Neural progenitor cell (in vitro differentiated cells): ENCODE data around the gene FCN3. TPM values are rescaled to one million over a fixed set of nuclear protein-coding genes. Genes with fewer than 3 reads are reported as not detected.

Source experiments
- DNase-seq: peaks from one replicate; pipeline ENCODE4 v3.0.0-alpha.2; 2016; ENCODE audit warnings: low spot score
- H2AFZ ChIP-seq: fragments of 200-600 bp; sonication (generic); replicated peaks from 2 replicates; pipeline ENCODE4 v1.6.1; 2016; ENCODE audit warnings: antibody characterized with exemption
- H3F3A ChIP-seq: fragments of 200-600 bp; sonication (generic); 2 replicates; pipeline ENCODE4 v1.6.1; 2016; ENCODE audit warnings: antibody characterized with exemption, low read depth
- H3K27ac ChIP-seq: fragments of 200-600 bp; sonication (generic); 2 replicates; pipeline ENCODE4 v1.5.1; 2016; ENCODE audit warnings: mild to moderate bottlenecking
- H3K27me3 ChIP-seq: fragments of 200-600 bp; sonication (generic); 2 replicates; pipeline ENCODE4 v1.6.1; 2016; ENCODE audit warnings: mild to moderate bottlenecking, moderate library complexity
- H3K36me3 ChIP-seq: fragments of 200-600 bp; sonication (generic); 2 replicates; pipeline ENCODE4 v1.5.1; 2016
- H3K4me1 ChIP-seq: fragments of 200-600 bp; sonication (generic); 2 replicates; pipeline ENCODE4 v1.6.1; 2016; ENCODE audit warnings: mixed run types
- H3K4me2 ChIP-seq: fragments of 200-600 bp; sonication (generic); 2 replicates; pipeline ENCODE4 v1.6.1; 2016
- H3K4me3 ChIP-seq: fragments of 200-600 bp; sonication (generic); 2 replicates; pipeline ENCODE4 v1.5.1; 2016
- H3K79me2 ChIP-seq: fragments of 200-600 bp; sonication (generic); 2 replicates; pipeline ENCODE4 v1.6.1; 2016; ENCODE audit warnings: low read depth
- H3K9ac ChIP-seq: fragments of 200-600 bp; sonication (generic); 2 replicates; pipeline ENCODE4 v1.6.1; 2016
- H3K9me3 ChIP-seq: fragments of 200-600 bp; sonication (generic); 2 replicates; pipeline ENCODE4 v1.5.1; 2016; ENCODE audit warnings: low read depth
- H4K20me1 ChIP-seq: fragments of 200-600 bp; sonication (generic); 2 replicates; pipeline ENCODE4 v1.6.1; 2016; ENCODE audit warnings: low read depth
- H3K27ac Mint-ChIP-seq: 3 replicates; pipeline ENCODE4 v1.8.0; 2021; ENCODE audit warnings: mixed read lengths
- H3K27me3 Mint-ChIP-seq: 2 replicates; pipeline ENCODE4 v1.8.0; 2022; ENCODE audit warnings: low read depth, mild to moderate bottlenecking, inconsistent platforms, moderate library complexity, mixed read lengths; ENCODE audit not compliant: insufficient read depth
- H3K36me3 Mint-ChIP-seq: 3 replicates; pipeline ENCODE4 v1.8.0; 2021; ENCODE audit warnings: mixed read lengths
- H3K4me1 Mint-ChIP-seq: 3 replicates; pipeline ENCODE4 v1.8.0; 2021; ENCODE audit warnings: mixed read lengths
- H3K4me3 Mint-ChIP-seq: 3 replicates; pipeline ENCODE4 v1.8.0; 2021; ENCODE audit warnings: mild to moderate bottlenecking, moderate library complexity, mixed read lengths
- H3K9me3 Mint-ChIP-seq: 3 replicates; pipeline ENCODE4 v1.8.0; 2020; ENCODE audit warnings: mixed read lengths
- EZH2 ChIP-seq: fragments of 200-600 bp; sonication (generic); IDR thresholded peaks from 2 replicates; pipeline ENCODE4 v1.6.1; 2017; ENCODE audit warnings: antibody characterized with exemption, mild to moderate bottlenecking, moderate library complexity
- EZH2phosphoT487 ChIP-seq: fragments of 200-600 bp; sonication (generic); IDR thresholded peaks from 2 replicates; pipeline ENCODE4 v1.6.1; 2017; ENCODE audit warnings: antibody characterized with exemption
- total RNA-seq: library from RNA; depleted of rRNA; stranded (reverse); fragments of >200 nt; gene quantifications from 2 replicates; pipeline ENCODE4 v1.2.3, GENCODE V29; 2015; ENCODE audit warnings: low replicate concordance
- TF ChIP-seq, protein P1 (sequence below): fragments of 200-600 bp; sonication (generic); IDR thresholded peaks from 2 replicates; pipeline ENCODE4 v1.5.1; 2017; ENCODE audit warnings: antibody characterized with exemption, mild to moderate bottlenecking

Gene FCN3
- total RNA-seq, 1 donor from 2014 or later, result not detected

DNA sequence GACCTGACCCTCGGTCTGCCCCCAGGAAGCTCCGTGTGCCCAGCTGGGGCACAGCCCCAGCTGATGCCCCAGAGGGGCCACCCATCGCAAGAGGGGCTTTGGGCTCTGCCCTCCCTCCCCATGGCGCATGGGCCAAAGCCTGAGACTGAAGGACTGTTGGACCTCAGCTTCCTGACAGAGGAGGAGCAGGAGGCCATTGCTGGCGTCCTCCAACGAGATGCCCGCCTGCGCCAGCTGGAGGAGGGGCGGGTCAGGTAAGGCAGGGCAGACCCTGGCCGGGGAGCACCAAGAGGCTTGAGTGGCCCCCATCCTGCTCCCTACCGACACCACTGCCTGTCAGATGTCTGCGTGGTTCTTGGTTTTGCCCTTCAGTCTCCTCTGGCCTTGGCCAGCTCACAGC is 29.4 kb downstream of the FCN3 start:
- no peak overlapping the region for H3K4me3 Mint-ChIP-seq
- H3K36me3 Mint-ChIP-seq, result no peaks in the 10 kb centered on the region
- Histone ChIP-seq H2AFZ (no peak overlapping the region), H3K9ac (no peak overlapping the region), H3K4me1 (peaks cover 34% of the 10 kb centered on the region), H4K20me1 (no peaks in the 10 kb centered on the region), H3K36me3 (no peaks in the 10 kb centered on the region), H3K27me3 (peaks cover 9% of the 10 kb centered on the region), H3K79me2 (no peaks in the 10 kb centered on the region), H3F3A (peaks cover 30% of the 10 kb centered on the region), H3K9me3 (no peaks in the 10 kb centered on the region), H3K4me2 (no peak overlapping the region), H3K4me3 (no peak overlapping the region), H3K27ac (no peak overlapping the region)
- no peaks in the 10 kb centered on the region for H3K9me3 Mint-ChIP-seq
- peaks cover 30% of the 10 kb centered on the region for H3K27me3 Mint-ChIP-seq
- no peak for DNase-seq
- H3K27ac Mint-ChIP-seq, result no peak overlapping the region
- H3K4me1 Mint-ChIP-seq, result peaks cover 32% of the 10 kb centered on the region
- TF ChIP-seq EZH2 (no peak), EZH2phosphoT487 (no peak)
- TF ChIP-seq, protein P1, sequence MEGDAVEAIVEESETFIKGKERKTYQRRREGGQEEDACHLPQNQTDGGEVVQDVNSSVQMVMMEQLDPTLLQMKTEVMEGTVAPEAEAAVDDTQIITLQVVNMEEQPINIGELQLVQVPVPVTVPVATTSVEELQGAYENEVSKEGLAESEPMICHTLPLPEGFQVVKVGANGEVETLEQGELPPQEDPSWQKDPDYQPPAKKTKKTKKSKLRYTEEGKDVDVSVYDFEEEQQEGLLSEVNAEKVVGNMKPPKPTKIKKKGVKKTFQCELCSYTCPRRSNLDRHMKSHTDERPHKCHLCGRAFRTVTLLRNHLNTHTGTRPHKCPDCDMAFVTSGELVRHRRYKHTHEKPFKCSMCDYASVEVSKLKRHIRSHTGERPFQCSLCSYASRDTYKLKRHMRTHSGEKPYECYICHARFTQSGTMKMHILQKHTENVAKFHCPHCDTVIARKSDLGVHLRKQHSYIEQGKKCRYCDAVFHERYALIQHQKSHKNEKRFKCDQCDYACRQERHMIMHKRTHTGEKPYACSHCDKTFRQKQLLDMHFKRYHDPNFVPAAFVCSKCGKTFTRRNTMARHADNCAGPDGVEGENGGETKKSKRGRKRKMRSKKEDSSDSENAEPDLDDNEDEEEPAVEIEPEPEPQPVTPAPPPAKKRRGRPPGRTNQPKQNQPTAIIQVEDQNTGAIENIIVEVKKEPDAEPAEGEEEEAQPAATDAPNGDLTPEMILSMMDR, result no peak

DNA sequence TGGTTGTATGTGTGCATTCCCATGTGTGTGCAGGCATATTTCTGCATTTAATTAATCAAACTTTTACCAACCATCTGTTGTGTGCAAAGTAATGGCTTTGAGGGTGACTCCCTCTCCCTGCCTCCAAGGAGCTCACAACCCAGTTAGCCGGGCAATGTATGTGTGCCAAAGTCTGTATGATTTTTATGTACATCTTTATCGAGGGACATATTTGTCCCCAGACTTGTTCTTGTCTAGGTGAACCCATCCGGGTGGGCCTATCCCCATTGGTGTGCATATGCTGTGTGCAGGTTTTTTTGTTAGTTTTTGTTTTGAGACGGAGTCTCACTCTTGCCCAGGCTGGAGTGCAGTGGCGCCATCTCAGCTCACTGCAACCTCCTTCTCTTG is 31.0 kb downstream of the FCN3 start:
- H2AFZ ChIP-seq, result no peak overlapping the region
- no peaks in the 10 kb centered on the region for H3K27me3 ChIP-seq
- H4K20me1 ChIP-seq, result no peaks in the 10 kb centered on the region
- no peak overlapping the region for H3K4me2 ChIP-seq
- H3K36me3 Mint-ChIP-seq, result no peaks in the 10 kb centered on the region
- peak overlapping the region; percentile 30 for H3K4me3 Mint-ChIP-seq
- TF ChIP-seq EZH2phosphoT487 (no peak), EZH2 (no peak)
- TF ChIP-seq, protein P1, result no peak
- DNase-seq, result no peak
- H3F3A ChIP-seq, result peaks cover 36% of the 10 kb centered on the region
- no peaks in the 10 kb centered on the region for H3K9me3 Mint-ChIP-seq
- H3K9ac ChIP-seq, result no peak overlapping the region
- H3K27ac ChIP-seq, result no peak overlapping the region
- peak overlapping the region; percentile 83 for H3K27ac Mint-ChIP-seq
- no peak overlapping the region for H3K4me3 ChIP-seq
- peaks cover 44% of the 10 kb centered on the region for H3K4me1 Mint-ChIP-seq
- H3K36me3 ChIP-seq, result no peaks in the 10 kb centered on the region
- peaks cover 41% of the 10 kb centered on the region for H3K4me1 ChIP-seq
- no peaks in the 10 kb centered on the region for H3K9me3 ChIP-seq
- H3K79me2 ChIP-seq, result no peaks in the 10 kb centered on the region
- peaks cover 28% of the 10 kb centered on the region for H3K27me3 Mint-ChIP-seq

DNA sequence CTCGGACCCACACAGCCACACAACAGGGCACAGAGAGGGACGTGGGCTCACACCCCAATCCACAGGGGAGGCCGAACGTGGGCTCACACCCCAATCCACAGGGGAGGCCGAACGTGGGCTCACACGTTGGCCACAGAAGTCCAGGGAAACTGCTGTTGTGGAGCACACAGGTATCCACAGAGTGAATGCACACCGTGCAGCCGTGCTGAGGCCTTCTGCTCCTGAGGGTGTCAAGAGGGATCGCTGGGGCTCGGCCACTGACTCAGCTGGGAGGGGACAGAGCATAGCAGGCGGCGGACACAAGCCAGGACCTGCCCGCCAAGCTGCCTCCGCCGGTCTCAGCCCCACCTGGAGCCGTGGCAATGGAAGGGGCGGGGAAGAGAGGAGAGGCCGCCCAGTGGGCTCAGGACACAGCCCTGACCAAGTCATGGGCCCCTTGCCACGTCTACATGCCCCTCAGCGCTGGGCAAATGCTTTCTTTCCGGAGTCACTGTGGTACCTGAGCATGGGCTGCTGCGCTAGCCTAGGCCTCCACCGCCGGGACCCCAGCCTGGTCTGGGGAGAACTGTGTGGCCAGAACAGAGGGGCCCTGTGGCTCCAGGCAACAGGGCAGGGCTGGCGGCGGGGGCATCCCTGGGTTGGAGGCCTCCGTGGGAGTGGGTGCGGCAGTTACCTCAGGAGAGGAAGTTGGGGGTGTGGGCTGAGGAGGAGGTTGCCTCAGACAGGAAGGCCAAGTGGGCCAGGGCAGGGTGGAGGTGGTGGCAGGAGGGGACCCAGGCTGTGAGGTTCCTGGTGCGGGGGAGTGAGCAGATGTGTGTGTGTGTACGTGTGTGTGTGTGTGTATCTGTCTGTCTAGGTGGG is 31.6 kb downstream of the FCN3 start:
- no peaks in the 10 kb centered on the region for H3K27me3 ChIP-seq
- H4K20me1 ChIP-seq, result no peaks in the 10 kb centered on the region
- no peaks in the 10 kb centered on the region for H3K9me3 Mint-ChIP-seq
- DNase-seq, result peak; percentile 45
- H3K27ac ChIP-seq, result peak overlapping the region; percentile 6
- no peak overlapping the region for H3K4me3 ChIP-seq
- H3K36me3 Mint-ChIP-seq, result no peaks in the 10 kb centered on the region
- H3K36me3 ChIP-seq, result no peaks in the 10 kb centered on the region
- TF ChIP-seq EZH2phosphoT487, result no peak
- TF ChIP-seq, protein P1, result no peak
- TF ChIP-seq EZH2, result no peak
- H3K4me3 Mint-ChIP-seq, result peak overlapping the region; percentile 30
- peak overlapping the region; percentile 81 for H3K4me2 ChIP-seq
- H2AFZ ChIP-seq, result no peak overlapping the region
- H3K27me3 Mint-ChIP-seq, result peaks cover 26% of the 10 kb centered on the region
- no peaks in the 10 kb centered on the region for H3K79me2 ChIP-seq
- H3K4me1 ChIP-seq, result peaks cover 42% of the 10 kb centered on the region
- H3K27ac Mint-ChIP-seq, result peak overlapping the region; percentile 83
- no peaks in the 10 kb centered on the region for H3K9me3 ChIP-seq
- no peak overlapping the region for H3K9ac ChIP-seq
- peaks cover 46% of the 10 kb centered on the region for H3K4me1 Mint-ChIP-seq
- peaks cover 40% of the 10 kb centered on the region for H3F3A ChIP-seq
